ENCODE data around the gene LZIC. TPM values are rescaled to one million over a fixed set of nuclear protein-coding genes. Genes with fewer than 3 reads are reported as not detected.

Gene LZIC
- total and polyA plus RNA-seq, 2 of the 13 experiments (the other 11 are each of a cell fraction or from before 2014, with no cell fraction given): 25.2 to 71.8 TPM

DNA sequence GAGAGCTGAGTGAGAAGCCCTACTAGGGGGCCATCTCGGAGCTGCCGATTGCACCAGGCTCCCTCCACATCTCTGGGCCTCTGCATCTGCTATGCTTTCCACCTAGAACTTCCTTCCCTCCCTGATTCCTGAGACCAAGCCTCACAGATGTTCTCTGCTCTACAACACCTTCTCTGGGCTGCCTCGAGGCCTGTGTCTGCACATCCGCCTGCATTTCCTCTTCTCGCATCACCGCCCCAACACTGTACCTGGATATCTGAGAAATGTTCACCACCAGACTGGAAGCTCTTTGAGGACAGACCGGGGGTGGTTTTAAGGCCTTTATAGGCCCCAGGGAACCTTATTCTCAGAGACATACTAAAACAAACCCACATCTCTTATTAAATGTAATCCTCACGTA lies 53.8 kb downstream of the LZIC start (continued):
- TF ChIP-seq, protein P1, sequence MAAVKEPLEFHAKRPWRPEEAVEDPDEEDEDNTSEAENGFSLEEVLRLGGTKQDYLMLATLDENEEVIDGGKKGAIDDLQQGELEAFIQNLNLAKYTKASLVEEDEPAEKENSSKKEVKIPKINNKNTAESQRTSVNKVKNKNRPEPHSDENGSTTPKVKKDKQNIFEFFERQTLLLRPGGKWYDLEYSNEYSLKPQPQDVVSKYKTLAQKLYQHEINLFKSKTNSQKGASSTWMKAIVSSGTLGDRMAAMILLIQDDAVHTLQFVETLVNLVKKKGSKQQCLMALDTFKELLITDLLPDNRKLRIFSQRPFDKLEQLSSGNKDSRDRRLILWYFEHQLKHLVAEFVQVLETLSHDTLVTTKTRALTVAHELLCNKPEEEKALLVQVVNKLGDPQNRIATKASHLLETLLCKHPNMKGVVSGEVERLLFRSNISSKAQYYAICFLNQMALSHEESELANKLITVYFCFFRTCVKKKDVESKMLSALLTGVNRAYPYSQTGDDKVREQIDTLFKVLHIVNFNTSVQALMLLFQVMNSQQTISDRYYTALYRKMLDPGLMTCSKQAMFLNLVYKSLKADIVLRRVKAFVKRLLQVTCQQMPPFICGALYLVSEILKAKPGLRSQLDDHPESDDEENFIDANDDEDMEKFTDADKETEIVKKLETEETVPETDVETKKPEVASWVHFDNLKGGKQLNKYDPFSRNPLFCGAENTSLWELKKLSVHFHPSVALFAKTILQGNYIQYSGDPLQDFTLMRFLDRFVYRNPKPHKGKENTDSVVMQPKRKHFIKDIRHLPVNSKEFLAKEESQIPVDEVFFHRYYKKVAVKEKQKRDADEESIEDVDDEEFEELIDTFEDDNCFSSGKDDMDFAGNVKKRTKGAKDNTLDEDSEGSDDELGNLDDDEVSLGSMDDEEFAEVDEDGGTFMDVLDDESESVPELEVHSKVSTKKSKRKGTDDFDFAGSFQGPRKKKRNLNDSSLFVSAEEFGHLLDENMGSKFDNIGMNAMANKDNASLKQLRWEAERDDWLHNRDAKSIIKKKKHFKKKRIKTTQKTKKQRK (IDR thresholded peaks at IDR 0.05; ENCODE audit: low read length): no peak

DNA sequence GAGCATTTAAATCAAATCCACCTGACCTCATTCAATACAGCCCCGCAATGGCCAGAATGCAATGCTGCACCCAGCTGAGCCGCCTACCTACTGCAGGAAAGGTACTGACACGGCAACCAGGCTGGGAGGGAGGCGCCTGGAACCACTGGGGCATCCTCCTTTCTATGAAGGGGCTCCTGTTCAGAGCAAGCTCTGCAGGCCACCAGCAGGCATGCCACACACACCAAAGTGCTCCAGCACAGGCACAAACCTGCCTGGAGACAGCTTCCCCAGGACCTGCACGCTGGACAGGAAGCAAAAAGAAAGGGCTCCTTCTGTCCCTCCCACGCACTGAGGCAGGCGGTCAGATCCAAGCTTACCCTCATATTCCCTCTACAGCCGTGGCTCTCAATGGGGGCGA lies 54.3 kb downstream of the LZIC start:
- Histone ChIP-seq H3K4me1 (ENCODE audit: insufficient read depth, low read length) (peaks cover 13% of the 10 kb centered on the region; the same call in 1 of the 2 replicates), H3K36me3 (replicated peaks in 1 of 2; ENCODE audit: control insufficient read depth in 1 of 2, insufficient read depth in 2 of 2, low read length in 2 of 2) (peaks cover 19 to 54% of the 10 kb centered on the region in 2 experiments; a peak in 4 of 5 replicates), H3K4me3 (replicated peaks in 1 of 3; ENCODE audit: insufficient read depth in 1 of 3, low read depth in 2 of 3, low read length in 3 of 3) (no peak overlapping the region), H4K20me1 (ENCODE audit: insufficient read depth, low read length) (no peaks in the 10 kb centered on the region), H3K4me2 (ENCODE audit: low read depth, low read length) (no peak overlapping the region), H3K27ac (ENCODE audit: extremely low read length, insufficient read depth, low read length) (no peak overlapping the region), H3K27me3 (ENCODE audit: control insufficient read depth in 1 of 2, insufficient read depth in 2 of 2, low read length in 2 of 2) (no peaks in the 10 kb centered on the region), H3K9me3 (ENCODE audit: low read length) (no peaks in the 10 kb centered on the region), H3K9ac (ENCODE audit: insufficient read depth, low read depth, low read length) (no peak overlapping the region), H2AFZ (ENCODE audit: low read length) (no peak overlapping the region), H3K79me2 (ENCODE audit: insufficient read depth, low read length) (peaks cover 6% of the 10 kb centered on the region)
- WGBS (ENCODE audit: low lambda C conversion rate): 100% methylated on average over 3 of the region's 9 CpGs
- DNase-seq (ENCODE audit: low spot score) (no peak), ATAC-seq (no peak; the same call in 2 of the 3 replicates), FAIRE-seq (no peak)
- in situ Hi-C loops (cut with HindIII; ENCODE audit: extremely low pct_ligation_motif_present, low pct_unique_long_range_greater_than_20kb): no loop called here
- no TSS peak for BruUV-seq (replicated peaks)
- intact Hi-C loops (cut with micrococcal nuclease; ENCODE audit: unreplicated experiment): no loop called here
- POLR2A ChIA-PET: interaction anchor here (0.8 kb wide), 1 partner anchor 12 kb away, joined by 3 read pairs; no protein-coding TSS in a partner anchor
- CTCF ChIA-PET (ENCODE audit: low intra/inter-chr PET ratio, low total read pairs): no interaction called here
- TF ChIP-seq NFYB (CRISPR knock-in tag; IDR thresholded peaks at IDR 0.05): no peak
- TF ChIP-seq ZNF329 (CRISPR knock-in tag; IDR thresholded peaks at IDR 0.05; ENCODE audit: low read depth): no peak
- TF ChIP-seq ZSCAN9 (CRISPR knock-in tag; IDR thresholded peaks at IDR 0.05; ENCODE audit: borderline replicate concordance): no peak
- TF ChIP-seq AGO1 (IDR thresholded peaks at IDR 0.05; ENCODE audit: low read depth, low read length, poor library complexity, severe bottlenecking): no peak
- no peak for TF ChIP-seq ZFP1 (CRISPR knock-in tag; IDR thresholded peaks at IDR 0.05)
- no peak for TF ChIP-seq THAP11 (CRISPR knock-in tag; IDR thresholded peaks at IDR 0.05)
- no peak for TF ChIP-seq POLR2A (IDR thresholded peaks at IDR 0.05; ENCODE audit: insufficient read depth in 1 of 2, low read depth in 2 of 2, low read length in 2 of 2)
- TF ChIP-seq LCORL (IDR thresholded peaks at IDR 0.05): no peak
- TF ChIP-seq LCORL (CRISPR knock-in tag; IDR thresholded peaks at IDR 0.05): no peak
- no peak for TF ChIP-seq ZNF549 (CRISPR knock-in tag; IDR thresholded peaks at IDR 0.05)
- no peak for TF ChIP-seq ZNF432 (CRISPR knock-in tag; IDR thresholded peaks at IDR 0.05; ENCODE audit: borderline replicate concordance)
- no peak for TF ChIP-seq DBP (CRISPR knock-in tag; IDR thresholded peaks at IDR 0.05; ENCODE audit: not compliant biosample characterization)
